NCI-H146 (cell line): ENCODE measurements around the gene CLMN.

ENCODE experiments used
- DNase-seq: peaks from one replicate; lab custom pipeline; 2025; lab: John Stamatoyannopoulos, UW

Gene CLMN

DNA sequence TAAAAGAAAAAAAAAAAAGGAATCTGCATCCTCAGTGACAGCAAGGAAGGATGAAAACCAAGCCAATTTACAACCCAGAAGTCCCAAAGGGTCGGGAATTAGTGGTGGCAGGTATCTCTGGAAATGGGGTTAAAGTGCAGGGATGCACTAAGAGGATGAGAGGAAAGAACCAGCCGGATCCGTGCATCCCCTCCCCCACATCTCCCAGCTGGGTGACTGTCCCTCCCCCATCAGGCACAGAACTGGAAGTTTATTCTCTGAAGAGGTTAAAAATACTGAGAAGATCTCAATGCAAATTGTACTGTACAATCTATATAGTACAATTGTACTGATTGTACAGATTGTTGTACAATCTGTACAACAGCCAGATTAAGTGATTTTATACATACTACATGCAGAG lies 15.4 kb downstream of the CLMN start:
- DNase-seq: no peak

DNA sequence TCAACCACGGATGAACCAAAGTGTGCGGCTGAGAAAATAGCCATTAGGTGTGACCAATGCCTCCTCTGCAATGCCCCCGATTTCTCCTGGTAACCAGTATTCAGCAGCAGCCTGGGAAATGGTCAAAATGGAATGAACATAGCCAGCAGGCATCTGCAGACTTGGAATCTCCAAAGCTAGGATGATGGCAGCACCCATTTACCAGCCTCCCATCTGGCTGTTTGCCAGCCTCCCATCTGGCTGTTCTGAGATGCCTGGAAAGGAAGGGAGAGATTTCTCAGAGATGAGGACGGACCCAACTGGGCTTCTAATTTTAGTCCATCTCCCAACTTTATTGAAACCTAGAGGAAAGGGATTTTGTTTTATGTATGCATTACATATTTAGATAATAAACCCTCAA lies 16.2 kb downstream of the CLMN start:
- DNase-seq: no peak

DNA sequence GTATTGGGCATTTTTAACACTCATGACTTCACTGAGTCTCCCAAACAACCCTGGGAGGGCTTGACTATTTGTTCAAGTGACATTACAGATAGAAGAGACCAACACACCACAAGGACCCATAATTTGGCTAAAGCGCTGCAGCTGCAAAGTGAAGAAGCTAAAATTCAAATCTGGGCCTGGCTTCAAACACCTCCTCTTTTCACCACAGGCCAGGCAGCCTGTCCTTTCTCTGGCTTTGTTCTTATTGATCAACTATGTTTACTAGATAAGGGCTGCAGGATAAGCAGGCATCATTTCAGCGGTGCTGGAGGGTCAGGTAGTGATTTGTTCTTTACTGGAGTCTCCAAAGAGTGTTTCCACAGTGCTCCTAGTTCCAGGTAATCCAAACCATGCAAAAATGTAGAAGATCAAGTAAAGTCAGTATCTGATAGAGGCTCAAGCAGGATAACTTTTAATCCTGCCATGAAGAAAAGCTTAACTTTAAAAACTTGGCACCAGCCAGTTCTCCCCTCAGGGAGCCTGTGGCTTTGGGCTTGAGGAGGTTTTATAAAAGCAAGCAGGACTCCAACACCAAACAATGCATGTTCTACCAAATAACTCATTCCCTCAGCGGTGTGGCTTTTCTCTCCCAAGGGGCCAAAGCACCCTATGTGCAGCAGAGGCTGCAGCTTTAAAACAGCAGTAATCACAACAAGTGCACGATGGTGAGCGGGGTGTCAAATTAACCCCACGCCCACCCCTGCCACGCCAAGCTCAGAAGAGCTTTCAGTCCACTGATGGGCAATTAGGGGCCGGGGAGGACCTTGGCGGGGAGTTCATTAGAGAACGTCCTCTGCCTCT lies 16.8 kb downstream of the CLMN start:
- no peak for DNase-seq

DNA sequence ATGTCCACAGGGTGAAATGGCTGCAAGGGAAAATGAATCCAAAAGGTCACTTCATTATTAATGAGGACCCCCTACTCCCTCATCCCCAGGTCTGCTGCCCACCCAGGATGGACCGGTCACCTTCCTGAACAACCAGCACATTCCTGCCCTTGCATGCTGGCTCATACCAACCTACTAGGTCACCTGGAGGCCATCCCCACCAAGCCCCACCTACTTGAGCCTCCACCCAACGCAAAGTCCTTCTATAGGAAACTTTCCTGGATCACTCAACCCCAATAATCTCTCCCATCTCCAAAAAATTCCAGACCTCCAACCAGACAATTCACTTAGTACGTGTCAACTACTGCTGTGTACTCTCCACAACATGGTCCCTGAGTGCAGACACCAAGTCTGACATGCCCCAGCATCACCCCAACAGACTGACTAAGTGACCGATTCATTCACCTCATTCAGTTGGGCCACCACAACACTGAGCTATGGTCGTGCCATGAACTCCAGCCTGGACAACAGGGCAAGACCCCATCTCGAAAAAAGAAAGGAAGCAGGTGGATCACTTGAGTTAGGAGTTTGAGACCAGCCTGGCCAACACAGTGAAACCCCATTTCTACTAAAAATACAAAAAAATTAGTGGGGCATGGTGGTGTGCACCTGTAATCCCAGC lies 18.1 kb downstream of the CLMN start:
- DNase-seq: no peak

DNA sequence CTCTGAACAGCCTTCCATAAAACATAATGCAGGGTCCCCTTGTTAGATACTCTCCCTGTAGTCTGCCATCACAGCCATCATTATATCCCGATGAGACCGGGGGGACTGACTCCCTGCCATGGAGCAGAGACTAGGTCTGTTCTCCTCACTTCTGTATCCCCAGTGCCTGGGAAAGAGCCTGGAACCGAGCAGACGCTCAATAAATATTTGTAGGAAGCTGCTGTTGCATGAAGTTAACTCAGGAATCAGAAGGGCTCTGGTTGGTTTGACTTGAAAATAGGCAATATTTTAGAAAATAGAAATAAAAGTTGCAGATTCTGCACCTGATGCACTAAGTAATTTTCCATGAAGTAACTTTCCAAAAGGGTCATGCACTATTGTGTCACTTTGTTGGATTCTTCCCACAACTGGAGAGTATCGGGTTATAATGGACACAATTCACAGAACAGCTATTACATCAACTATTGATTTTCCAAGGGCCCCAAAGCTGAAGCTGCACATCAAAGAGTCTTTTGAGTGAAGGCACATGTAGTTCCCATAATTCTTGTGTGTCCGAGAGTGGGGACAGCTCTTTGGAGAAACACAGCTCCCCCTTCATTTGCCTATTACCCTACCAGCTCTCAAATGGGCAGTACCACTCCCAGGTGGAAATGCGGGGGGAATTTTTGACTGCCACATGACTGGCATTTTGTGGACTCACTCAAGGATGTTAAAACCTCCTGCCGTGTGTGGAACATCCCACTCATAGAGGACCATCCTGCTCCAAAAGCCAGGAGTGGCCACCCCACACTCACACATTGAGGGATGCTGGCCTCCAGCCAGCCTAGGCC lies 18.8 kb downstream of the CLMN start:
- DNase-seq: no peak

DNA sequence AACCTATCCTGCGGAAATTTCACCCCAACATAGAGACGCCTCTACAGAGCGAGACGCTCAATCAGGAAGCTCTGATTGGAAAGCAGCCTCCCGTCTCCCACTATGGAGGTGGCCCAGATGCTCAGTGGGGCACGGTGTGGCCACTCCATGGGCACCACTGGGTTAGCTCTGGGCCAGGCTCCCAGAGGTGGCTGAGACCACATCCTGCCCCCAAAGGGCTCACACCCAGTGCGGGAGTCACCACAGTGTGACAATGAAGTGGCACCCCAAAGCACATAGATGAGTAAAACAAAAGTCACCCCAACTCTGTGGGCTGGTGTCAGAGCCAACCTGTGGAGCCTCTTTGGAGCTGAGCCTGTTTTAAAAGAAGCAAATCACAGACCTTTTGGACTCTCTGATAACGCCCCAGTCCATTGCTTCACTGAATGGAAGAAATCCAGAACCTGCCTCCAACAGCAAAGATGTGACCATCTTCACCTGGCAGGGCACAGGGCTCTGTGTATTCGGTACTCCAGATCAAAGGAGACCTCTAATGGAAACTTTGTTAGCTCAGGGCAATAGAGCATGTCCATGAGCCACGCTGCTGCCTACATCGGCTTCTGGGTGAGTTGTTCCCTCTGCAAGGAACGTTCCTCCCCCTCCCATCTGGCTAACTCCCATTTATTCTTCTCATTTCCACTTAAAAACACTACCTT lies 19.6 kb downstream of the CLMN start:
- no peak for DNase-seq

DNA sequence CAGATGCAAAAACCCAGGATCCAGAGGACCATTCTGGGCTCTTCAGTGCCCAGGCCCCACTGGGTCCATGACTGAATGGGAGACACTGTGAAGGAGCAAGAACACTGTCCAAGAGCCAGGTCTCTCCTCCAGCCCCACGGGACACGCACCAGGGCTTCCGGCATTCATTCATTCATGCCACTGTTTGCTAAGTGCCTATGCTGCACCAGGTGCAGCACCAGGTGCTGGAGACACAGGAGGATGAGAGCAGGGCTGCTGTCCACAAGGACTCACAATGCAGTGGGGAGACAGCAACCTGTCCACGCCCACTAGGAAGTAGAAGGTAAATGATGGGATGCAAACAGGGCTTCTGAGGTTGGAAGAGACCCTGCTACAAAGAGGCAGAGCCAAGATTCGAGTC lies 20.4 kb downstream of the CLMN start:
- peak; percentile 20 for DNase-seq

DNA sequence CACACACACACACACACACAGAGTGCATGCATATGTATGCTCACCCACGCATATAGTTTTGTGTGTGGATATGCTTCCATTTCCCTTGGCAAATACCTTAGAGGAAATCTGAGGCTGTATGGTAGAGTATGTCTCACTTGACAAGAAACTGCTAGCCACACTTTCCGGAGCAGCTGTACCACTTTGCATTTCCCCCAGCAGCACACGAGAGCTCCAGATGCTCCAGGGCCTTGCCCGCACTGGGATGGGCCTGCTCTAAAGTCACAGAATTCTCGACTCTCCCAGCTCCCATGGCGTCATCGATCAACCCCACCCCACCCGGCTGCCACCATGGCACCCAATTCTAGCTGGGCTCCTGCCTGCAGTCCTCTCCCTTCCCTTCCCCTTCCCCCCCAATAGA lies 21.9 kb downstream of the CLMN start:
- no peak for DNase-seq

DNA sequence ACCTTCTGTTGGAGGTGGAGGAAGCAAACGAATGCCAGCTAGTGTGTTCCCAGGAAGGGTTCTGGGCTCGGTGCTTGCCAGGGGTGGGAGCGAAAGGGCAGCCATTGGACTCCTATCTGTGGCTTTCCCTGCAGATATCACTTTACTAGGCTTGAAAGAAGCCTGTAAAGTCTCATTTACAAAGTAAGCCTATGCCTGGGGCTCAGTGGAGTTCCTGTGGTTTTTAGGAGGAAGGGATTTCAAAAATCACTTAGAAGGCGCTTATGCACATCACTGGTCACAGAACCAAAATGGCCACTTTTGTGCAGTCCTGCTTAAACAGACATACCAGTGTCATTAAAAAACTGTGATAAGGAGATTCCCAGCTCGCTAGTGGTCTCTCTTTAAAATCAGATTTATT lies 22.7 kb downstream of the CLMN start:
- no peak for DNase-seq

DNA sequence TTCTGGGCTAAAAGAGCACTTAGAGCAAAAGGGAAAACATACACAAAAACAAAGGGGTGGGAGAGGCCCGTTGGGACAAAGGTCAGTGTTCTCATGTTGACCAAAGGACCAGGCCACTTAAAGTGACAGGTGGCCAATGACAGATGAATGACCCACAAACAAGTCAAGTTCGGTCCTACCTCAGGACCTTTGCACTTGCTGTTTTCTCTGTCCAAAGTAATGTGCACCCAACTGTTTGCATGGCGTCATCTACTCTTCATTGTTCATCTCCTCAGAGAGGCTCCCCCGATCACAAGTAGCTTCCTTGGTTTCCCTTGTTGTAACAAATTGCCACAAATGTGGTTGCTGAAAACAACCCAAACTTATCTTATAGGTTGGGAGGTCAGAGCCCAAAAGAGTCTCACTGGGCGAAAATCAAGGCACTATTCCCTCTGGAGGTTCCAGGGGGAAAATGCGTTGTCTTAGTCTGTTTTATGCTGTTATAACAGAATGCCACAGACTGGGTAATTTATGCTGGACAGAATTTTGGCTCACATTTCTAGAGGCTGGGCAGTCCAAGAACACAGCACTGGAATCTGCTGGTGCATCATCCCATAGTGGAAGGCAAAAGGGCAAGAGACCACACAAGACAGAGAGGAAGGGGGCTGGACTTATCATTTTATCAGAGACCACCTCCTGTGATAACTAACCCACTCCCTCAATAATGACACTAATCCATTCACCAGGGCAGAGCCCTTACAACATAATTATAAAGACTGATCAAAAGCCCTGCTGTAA lies 23.9 kb downstream of the CLMN start:
- no peak for DNase-seq

DNA sequence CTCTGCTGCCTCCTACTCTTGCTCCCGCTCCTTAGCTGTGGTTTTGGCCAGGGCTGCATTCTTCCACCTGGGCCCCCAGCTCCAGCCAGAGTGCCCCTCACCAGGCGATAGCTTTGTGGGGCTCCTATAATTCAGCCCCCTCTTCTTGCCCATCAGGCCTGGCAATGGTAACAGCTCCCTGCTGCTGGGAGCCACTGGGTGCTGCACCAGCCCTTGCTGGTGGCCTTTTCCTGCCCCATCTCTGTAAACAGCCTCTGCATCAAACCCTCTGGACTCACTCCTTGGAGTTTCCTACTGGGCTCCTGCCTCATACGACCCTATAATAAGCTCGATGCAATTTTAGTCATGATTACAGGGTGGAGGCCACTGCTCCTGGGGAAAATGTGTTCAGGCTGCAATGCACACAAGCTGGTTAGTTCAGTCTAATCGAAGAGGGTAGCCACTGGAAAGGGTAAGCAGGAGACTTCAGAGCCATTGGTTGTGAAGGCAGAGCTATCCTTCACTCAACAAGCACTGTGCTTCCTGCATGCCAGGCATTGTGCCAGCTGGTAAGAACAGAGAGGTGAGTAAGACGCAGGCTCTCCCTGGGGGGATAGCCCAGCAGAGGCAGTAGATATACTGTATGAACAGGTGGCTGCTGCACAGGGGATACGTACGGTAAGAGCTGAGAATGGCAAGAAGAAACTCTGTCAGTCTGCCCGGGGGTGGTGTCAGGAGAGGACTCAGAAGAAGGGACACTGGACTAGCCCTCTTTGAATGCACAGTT lies 24.7 kb downstream of the CLMN start:
- DNase-seq: no peak

DNA sequence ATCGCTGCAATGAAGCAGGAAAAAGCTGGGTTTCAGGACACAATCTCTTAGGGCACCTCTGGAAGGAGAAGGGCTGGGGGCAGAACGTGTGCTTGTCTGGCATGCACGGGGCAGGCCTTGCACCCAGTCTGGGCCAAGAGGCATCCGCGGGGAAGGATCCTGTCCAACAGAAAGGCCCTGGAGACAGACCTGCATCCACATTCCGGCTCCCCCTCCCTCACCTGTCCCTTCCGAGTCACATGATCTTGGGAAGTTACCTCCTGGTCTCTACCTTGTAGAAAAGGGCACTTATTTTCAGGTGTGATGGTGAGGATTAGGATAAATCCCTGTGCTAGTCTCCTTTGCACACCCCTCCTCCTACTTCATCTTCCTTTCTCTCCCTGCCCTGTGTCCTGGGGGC lies 25.4 kb downstream of the CLMN start:
- no peak for DNase-seq

DNA sequence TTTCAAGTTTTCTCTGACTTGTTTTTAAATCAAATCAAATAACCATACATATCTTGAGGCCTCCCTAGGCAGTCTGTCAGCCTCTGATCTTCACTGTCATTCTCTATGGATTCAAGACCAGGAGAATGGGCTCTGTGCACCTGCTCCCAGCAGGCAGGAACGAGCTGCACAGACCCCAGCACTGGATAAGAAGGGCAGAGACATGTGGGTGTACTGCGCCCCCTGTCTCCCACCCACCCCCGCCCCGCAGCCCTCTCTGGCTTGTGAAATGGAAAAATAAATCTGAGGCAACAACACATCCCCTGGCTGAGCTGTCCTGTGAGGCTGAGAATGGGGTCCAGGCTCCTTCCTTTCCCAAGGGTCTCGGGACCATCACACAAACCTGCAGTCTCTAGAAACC lies 26.3 kb downstream of the CLMN start:
- DNase-seq: no peak

DNA sequence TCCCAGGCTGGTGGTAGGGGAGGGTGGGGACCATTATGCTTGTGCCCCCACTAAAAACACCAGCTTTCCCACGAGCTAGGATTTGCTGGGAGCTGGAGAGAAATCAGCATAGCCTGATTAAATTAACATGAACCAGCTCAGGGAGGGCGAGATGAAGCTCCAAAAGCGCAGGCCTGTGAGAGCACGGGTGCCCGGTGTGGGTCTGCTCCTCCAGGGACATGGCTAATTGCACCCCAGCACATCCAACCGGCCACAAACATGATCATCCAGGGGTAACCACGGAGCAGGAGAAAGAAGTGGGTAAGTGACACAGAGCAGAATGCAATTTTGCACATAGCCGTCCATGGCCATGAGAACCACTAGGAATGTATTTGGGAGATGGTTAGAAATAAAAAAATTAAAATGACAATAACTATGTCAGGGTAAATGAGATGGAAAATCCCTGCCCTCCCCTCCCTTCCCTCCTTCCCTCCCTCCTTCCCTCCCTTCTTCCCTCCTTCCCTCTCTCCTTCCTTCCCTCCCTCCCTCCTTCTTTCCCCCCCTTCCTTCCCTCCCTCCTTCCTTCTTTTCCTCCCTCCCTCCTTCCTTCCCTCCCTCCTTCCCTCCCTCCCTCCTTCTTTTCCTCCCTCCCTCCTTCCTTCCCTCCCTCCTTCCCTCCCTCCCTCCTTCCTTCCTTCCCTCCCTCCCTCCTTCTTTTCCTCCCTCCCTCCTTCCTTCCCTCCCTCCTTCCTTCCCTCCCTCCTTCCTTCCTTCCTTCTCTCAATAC lies 26.9 kb downstream of the CLMN start:
- DNase-seq: no peak

DNA sequence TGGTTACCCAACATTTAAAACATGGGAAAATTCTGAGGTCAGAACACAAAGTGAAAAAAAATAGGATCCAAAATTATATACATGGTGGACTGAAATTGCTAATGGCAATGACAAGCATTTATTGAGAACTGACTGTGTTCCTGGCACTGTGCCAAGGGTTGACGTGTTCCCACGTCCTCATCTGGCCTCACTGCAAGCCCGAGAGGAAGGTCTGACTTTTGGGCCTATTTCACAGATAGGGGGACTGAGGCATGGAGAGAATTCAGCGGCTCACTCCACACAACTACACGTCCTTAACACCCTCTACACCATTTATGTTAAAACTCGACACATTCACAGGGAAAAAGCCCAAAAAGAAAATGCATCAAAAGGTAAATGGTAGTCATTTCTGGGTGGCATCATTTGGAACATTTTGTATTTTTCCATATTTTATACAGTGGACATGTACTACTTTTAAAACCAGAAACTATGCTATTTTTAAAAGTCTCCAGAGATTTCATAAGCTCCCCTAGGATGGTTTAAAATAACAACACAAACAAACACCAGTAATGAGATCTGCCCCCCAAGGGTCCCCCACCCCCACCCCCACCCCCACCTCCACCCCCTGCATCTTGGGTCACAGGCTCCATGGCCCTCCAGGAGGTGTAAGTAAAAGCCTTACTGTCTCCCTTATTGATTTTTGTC lies 27.7 kb downstream of the CLMN start:
- peak; percentile 71 for DNase-seq

DNA sequence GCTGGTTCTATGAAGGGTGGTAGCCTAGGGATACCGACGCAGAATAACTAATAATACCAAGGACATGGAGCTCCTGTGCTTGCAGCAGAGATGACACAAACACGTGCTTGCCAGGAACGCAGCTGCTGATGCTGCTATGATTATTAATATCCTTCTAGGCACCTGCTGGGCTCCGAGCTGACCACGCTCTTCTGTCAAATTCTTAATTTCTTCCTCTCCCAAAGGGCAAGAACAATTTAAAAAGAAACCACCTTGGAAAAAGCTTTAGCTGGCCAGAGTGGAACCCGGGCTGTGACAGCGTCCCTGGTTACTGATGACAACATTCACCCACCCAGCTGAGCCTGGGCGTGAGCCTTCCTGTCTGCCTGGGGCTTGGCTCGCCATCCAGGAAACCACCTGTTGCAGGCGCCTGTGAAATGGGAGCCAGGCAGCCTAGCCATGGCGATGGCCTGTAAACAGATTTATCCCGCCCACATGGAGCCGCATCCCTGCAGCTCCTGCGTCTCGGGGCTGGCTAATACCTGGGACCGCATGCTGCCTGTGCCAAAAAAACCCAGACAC lies 28.8 kb downstream of the CLMN start:
- DNase-seq: peak; percentile 91

DNA sequence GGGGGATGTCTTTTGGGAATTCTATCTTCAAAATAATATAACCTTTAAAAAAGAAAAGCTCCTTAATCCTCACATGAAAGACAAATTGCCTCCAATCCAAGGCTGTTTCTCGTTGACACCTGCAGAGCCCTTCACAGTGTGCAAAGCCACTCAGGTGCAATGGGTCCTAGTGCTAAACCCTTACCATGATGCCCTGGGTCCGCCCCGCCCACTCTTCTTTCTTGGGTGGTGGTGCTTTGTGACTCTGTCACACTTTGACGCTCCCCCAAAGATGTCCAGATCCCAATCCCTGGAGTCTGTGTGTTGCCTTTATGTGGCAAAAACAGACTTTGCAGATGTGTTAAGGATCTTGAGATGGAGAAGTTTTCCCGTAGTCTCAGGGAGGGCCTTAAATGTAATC lies 29.7 kb downstream of the CLMN start:
- DNase-seq: no peak

DNA sequence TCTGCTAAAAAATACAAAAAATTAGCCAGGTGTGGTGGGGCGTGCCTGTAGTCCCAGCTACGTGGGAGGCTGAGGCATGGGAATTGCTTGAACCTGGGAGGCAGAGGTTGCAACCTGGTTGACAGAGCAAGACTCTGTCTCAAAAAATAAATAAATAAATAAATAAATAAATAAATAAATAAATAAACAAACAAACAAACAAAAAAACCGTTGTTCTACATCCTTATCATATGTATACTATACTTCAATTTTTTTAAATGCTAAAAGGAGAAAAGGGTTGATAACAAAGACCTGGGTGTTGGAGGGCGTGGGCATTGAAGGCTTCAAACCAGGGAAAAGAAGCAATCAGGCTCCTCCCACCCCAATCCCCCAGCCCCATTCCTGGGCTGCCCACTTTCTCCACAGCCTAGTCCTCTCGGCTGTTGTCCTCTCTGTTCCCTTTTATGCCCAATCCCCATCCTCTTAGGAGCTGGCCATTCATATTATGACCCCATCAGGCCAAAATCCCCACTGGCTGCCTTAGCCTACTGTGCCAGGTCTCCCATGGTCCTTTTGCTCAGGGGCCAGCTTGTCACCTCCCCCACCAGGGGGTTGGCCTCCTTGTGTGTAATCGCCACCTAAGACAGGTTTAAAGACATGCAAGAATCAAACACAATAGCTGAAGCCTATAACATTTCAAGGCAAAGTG lies 30.2 kb downstream of the CLMN start:
- no peak for DNase-seq
